DMS 273 (cell line): Measurements from ENCODE around the gene ZNF827.

Source experiments
- DNase-seq: peaks from one replicate; lab custom pipeline; 2025; ENCODE audit not compliant: unreplicated experiment; lab: John Stamatoyannopoulos, UW

Gene ZNF827

GRCh38 chr4:145938618-145939440 is at the start of gene ZNF827:
Gene ZNF827 (minus strand): TSS chr4:145938823. CDS start chr4:145938407, 416 bp downstream.
- peak; percentile 62 for DNase-seq

- no peak for DNase-seq
These were observed 45.9 kb upstream of the ZNF827 start for GRCh38 chr4:145984563-145984962.

GRCh38 chr4:145982791-145983190 is 44.2 kb upstream of the ZNF827 start:
- no peak for DNase-seq

- no peak for DNase-seq
These were observed 40.5 kb upstream of the ZNF827 start for GRCh38 chr4:145979160-145979559.

- no peak for DNase-seq
These were observed 38.1 kb upstream of the ZNF827 start for GRCh38 chr4:145976680-145977079.

GRCh38 chr4:145960012-145960411 is 21.4 kb upstream of the ZNF827 start:
- no peak for DNase-seq

- DNase-seq = no peak
These were observed 18.7 kb upstream of the ZNF827 start for GRCh38 chr4:145957302-145957701.

- DNase-seq = peak; percentile 61
These were observed 17.8 kb upstream of the ZNF827 start for GRCh38 chr4:145956288-145956890.

- peak; percentile 66 for DNase-seq
These were observed 16.3 kb upstream of the ZNF827 start for GRCh38 chr4:145954924-145955339.

- DNase-seq = no peak
These were observed 13.3 kb upstream of the ZNF827 start for GRCh38 chr4:145951931-145952330.

- DNase-seq = no peak
These were observed 7.0 kb upstream of the ZNF827 start for GRCh38 chr4:145945431-145946155.

- no peak for DNase-seq
These were observed 6.3 kb upstream of the ZNF827 start for GRCh38 chr4:145944886-145945285.

GRCh38 chr4:145939856-145940255 is 1.2 kb upstream of the ZNF827 start:
- DNase-seq = no peak

- peak; percentile 5 for DNase-seq
These were observed 773 bp upstream of the ZNF827 start for GRCh38 chr4:145939441-145939750.

GRCh38 chr4:145937971-145938611 is 532 bp downstream of the ZNF827 start:
- peak; percentile 56 for DNase-seq

GRCh38 chr4:145936997-145937901 is 1.4 kb downstream of the ZNF827 start:
- peak; percentile 79 for DNase-seq

- peak; percentile 87 for DNase-seq
These were observed 2.3 kb downstream of the ZNF827 start for GRCh38 chr4:145936142-145936996.

- peak; percentile 66 for DNase-seq
These were observed 3.1 kb downstream of the ZNF827 start for GRCh38 chr4:145935253-145936141.
